Stimulated activated CD4-positive, alpha-beta T cell treated with anti-CD3 and anti-CD28 coated beads, TNF-alpha, amount 100 ng/mL, for 4 hours (primary cell): ENCODE results near the gene MCL1.
"Not testable (repeated sequence)": the region's sequence is repeated elsewhere in the genome, so short reads cannot be mapped to it uniquely, and the experiment has no call there.

Experiments
- DNase-seq, 3 experiments: peaks; one replicate each; pipeline ENCODE4 v3.0.0-alpha.2; 2020; ENCODE audit warnings: low read depth in 3 of 3

Gene MCL1

DNA sequence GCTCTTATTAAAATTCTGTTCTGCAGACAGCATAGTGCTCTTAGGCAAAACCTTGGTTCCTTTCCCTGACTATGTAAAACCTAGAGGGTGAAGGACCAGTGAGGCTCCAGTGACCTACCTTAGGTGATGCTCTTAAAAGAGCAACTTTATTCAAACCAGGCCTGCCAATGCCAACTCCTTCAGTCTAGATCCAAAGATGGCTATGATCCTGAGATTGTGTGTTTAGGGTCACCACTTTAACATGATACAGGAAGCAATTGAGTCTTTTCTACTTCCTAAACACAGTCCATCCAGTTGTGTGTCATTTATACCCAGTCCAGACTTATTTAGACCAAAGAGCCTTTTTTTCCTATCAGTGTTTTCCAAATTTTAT, 10.8 kb downstream of the MCL1 start:
- no peak for DNase-seq

DNA sequence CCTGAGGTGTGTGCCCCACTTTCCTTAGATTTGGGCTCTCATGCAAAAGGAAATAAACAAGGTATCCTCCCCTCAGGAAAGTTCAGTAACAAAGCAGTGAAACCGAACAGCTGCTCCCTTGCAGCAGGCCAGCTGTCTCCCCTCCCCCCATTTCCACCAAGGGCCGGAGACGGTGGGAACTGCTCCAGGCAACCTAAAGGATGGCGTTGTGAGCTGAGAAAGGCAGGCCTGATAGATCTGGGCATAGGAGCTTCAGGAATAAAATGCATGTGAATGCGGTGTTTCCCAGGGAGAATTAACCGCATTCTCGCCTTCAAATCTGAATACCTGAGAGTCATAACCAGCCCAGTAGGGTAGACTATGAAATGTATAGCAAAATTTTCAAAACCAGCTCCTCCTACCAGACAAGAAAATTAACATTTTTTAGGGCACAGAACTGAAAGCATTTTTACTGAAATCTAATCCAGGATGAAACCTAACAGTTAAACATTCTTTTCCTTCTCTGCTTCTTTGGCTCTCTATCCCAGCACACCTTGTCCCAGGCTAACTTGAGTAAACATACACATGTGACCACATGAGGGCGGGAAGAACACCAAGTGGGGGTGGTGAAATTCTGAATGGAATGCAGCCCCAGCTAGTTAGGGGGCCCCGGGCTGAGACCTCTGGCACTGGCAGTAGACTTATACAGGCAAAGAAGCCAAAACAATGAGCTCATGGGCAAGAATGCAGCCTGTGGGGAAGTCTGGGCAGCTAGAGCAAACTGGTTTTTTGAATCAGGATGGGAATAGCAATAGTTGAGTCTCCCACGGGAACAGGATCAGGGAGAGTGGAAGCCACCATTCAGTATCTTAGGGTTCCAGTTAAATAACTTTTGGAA, 11.5 kb downstream of the MCL1 start:
- no peak for DNase-seq

- no peak for DNase-seq
Measured at GRCh38 chr1:150567341-150567716, 12.1 kb downstream of the MCL1 start.

DNA sequence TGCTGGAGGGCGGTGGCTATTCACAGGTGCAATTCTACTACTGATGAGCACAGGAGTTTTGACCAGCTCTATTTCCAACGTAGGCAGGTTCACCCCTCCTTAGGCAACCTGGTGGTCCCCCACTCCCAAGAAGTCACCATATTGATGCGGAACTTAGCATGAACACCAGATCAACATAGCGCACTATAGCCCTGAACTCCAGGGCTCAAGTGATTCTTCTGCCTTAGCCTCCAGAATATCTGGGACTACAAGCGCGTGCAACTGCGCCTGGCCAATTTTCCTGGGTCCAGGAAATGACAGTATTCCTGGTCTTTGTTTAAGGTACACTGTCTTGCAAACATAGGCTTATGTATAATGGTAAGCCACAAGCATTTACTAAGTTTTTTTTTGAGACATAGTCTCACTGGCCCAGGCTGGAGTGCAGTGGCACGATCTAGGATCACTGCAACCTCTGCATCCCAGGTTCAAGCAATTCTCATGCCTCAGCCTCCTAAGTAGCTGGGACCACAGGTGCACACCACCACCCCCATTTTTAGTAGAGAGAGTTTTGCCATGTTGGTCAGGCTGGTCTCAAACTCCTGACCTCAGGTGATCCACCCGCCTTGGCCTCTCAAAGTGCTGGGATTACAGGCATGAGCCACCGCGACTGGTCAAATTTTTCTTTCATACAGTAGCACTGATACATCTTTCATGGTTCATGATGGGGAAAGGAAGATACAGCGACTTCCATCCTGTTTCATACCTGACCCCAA, 12.6 kb downstream of the MCL1 start:
- no peak for DNase-seq

- not testable (repeated sequence) for DNase-seq
Measured at GRCh38 chr1:150565240-150565991, 14.0 kb downstream of the MCL1 start.

DNA sequence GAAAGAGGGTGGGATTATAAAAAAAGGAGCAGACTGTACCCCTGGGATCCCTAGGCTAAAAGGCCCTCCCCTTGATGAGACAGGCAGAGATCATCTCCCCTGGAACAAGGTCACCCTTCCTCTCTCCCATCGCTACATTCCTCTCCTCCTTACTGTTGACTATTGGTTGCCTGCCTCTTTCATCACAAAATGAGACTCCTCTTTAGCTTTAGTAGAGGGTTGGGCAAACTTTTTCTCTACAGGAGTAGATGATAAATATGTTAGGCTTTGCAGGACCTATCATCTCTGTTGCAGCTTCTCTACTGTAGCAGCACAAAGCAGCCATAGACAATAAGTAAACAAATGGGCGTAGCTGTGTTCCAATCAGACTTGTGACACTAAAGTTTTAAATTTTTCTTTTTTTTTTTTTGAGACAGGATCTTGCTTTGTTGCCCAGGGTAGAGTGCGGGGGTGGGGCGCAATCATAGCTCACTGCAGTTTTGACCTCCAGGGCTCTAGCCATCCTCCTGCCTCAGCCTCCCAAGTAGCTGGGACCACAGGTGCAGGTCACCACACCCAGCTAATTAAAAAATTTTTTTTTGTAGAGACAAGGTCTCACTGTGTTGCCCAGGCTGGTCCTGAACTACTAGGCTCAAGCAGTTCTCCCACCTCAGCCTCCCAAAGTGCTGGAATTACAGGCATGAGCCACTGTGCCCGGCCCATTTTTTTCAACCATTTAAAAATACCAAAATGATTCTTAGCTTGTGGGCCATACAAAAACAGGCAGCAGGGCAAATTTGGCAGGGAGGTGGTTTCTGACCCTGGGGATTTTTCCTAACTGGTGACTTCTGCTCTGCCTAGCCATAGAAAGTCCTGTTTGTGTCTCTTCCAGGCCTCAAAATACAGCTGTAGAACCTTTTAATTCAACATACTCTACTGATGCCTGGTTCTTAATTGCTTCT, 15.1 kb downstream of the MCL1 start:
- no peak for DNase-seq

DNA sequence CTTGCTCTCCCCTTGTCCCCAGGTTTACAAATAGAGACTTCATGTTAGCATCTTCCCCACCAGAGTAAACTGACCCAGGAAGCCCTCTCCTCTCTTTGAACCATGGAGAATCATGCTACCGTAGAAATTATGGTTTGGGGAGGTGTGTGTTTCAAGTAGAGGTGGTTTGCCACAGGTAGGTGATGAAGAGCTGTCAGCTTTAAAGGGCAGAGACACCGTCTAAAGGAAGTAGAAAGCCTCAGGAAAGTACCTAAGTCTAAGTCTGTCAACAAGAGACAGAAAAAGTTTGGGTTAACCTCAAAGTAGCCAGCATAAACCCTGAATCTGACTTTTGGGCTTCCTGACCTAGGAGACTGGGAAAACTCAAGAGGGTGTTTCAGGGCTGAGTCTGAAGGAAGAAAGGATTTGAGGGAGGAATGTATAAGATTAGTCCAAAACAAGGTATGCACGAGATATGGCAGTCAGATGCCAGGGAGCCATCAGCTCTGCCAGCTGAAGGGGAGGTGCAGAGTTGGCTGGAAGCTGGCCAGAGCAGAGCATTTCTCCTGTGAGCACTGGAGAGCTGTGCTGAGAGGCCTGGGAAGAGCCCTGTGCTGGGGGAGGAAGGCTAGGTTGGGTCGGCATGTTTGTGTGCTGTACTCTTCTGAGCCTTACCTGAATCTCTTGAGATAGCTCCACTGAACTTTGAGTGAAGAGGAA, 15.9 kb downstream of the MCL1 start:
- DNase-seq: no peak

DNA sequence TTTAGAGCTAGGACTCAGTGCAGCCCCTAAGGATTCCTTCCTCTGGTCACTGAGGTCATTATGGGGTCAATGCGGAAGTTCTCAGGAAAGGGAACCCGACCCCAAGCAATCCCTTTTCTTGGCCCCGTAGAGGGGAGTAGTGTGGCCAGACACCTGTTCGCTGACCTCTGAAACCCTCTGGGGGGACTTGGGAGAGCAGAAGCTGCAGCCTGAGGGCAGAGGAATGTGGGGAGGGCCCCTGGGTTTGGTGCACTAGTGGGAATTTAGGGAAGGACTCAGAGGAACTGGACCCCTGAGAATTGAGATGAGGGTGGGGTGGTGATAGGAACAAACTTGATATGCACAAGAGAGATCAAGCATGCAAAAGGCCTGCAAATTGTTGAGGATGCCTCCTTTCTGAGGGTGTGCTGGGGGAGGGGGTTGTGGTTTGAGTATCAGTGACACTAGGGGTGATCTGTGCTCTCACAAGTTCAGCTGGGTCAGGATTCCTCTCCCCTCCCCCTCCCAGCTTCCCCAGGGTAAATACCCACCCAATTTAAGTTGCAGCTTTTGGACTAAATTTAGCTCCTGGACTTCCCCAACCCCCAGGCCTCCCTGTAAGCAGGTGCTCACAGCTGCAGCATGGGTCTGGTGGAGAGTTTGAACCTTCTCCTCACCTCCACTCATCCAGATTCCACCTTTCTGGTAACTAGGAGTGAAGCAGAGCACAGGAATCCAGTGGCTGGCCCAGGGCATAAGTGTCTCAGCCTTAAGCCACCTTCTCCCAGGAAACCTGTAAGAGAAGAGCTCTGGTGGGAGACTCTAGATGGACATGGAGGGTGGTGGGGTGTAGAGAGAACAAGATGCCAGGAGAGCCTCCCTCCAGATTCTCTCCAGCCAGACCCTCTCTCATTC, 16.7 kb downstream of the MCL1 start:
- DNase-seq: peak in 2 of 3 experiments; percentile 50 to 59

GRCh38 chr1:150561974-150562445, 17.4 kb downstream of the MCL1 start:
- peak; percentile 74 to 85 (median 84) for DNase-seq

DNA sequence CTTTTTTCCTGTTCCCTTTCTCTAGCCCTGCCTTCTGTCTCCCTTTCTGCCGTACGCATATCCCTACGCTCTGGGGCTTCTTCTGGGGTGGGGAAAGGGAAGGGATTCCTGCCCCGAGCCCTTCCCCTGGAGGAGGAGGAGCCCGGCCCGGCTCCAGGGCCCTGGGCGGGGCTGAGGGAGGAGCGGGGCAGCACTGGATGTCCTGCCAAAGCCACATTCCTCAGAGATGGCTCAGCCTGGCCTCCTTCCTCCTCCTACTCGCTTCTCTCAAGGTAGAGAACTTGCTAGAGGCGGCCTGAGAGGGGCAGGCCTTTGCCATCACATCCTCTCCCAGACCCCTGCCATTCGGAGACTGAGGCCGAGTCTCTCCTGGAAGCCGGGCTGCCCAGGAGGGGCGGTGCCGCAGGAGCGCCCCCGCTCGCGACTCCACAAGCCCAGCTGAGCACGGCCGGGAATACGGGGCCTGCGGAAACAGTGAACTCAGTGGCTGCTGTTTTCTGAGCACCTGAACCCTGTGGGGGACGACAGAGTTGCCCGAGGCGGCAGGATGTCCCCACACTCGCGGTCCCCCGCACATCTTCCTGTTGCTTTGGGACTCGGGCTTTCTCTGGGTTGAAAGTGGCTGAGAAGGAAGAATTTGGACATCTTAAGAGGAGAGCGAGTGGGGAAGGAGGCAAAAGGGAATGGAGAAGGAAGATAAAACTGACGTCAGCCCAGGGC, 18.0 kb downstream of the MCL1 start:
- DNase-seq: no peak

DNA sequence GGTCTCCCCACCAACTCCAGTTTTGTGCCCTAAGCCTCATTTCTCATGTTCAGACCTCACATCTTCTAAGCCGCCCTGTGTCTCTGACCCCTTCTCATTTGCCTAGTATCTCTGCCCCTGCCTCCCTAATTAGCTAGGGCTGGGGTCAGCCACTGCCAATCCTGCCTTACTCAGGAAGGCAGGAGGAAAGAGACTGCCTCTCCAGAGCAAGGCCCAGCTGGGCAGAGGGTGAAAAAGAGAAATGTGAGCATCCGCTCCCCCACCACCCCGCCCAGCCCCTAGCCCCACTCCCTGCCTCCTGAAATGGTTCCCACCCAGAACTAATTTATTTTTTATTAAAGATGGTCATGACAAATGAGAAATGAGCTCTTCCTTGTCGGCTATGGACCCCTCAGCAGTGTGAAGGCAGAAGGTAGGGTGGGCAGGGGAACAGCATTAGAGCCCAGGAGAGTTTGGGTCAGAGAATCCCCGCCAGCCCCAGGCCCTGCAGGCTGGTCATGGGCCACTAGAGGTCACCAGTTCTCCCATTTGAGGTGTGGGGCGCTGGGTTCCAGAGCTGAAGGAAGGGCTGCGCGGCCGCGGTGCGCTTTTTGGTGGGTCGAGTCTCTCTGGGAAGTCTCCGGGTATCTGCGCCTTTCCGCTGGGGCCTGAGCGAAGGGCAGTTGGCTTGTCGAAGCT, 18.7 kb downstream of the MCL1 start:
- DNase-seq: peak; percentile 67 to 72 (median 69)

DNA sequence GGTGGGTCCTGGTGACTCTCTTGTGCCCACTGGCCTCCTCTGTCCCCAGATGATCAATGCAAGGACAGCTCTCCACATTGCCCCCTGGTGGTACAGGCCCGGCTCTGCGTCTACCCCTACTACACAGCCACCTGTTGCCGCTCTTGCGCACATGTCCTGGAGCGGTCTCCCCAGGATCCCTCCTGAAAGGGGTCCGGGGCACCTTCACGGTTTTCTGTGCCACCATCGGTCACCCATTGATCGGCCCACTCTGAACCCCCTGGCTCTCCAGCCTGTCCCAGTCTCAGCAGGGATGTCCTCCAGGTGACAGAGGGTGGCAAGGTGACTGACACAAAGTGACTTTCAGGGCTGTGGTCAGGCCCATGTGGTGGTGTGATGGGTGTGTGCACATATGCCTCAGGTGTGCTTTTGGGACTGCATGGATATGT, 19.4 kb downstream of the MCL1 start:
- peak in 2 of 3 experiments; percentile 52 to 58 for DNase-seq

- DNase-seq: no peak
Measured at GRCh38 chr1:150559656-150560010, 19.8 kb downstream of the MCL1 start.

DNA sequence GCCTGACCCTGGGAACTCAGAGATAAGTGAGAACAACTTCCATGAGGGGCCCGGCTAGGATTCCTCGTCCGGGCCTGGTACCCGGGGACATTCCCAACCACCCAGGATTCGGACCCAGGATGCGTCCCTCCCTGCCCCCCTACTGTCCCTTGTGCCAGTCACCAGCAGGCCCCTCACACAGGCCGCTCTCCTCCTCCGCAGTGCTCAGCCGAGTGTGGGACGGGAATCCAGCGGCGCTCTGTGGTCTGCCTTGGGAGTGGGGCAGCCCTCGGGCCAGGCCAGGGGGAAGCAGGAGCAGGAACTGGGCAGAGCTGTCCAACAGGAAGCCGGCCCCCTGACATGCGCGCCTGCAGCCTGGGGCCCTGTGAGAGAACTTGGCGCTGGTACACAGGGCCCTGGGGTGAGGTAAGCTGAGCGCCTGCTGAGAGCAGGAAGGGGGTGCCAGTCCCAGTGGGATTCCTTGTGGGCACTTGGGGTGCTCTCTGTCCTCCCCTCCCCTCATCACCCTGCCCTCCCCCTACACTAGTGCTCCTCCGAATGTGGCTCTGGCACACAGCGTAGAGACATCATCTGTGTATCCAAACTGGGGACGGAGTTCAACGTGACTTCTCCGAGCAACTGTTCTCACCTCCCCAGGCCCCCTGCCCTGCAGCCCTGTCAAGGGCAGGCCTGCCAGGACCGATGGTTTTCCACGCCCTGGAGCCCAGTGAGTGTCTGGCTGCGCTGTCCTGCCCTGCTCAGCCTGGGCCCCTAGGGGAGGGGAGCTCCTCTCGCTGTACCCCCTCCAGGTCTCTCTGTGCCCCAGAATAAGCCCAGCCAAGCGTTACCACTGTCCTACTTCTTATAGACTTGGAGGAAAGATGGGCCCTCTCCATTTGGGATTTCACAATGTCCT, 20.4 kb downstream of the MCL1 start:
- DNase-seq: no peak

DNA sequence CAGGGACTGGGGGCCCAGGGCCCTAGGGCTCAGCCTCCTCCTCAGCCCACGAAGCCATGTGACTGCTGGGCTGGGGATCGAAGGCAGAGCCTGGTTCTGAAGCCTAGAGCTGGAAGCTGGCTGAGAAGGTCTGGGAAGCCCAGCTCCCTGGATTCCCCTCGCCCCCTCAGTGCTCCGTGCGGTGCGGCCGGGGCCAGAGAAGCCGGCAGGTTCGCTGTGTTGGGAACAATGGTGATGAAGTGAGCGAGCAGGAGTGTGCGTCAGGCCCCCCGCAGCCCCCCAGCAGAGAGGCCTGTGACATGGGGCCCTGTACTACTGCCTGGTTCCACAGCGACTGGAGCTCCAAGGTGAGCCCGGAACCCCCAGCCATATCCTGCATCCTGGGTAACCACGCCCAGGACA, 21.1 kb downstream of the MCL1 start:
- DNase-seq: no peak

DNA sequence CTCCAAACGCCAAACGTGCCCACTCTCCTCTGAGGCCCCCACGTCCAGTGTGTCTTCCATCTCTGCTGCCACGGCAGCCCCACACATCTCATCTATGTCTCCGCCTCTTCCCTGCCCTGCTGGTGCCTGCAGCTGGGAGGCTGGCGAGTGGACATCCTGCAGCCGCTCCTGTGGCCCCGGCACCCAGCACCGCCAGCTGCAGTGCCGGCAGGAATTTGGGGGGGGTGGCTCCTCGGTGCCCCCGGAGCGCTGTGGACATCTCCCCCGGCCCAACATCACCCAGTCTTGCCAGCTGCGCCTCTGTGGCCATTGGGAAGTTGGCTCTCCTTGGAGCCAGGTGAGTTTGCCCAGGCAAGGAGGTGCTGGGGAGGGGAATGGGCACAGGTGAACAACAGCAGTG, 21.6 kb downstream of the MCL1 start:
- DNase-seq: no peak

GRCh38 chr1:150557065-150557600, 22.3 kb downstream of the MCL1 start:
- DNase-seq: no peak
